ENCODE results near the gene ZBTB8A.
"Not testable (repeated sequence)": the region's sequence is repeated elsewhere in the genome, so short reads cannot be mapped to it uniquely, and the experiment has no call there.

The ZBTB8A gene

GRCh38 chr1:32509939-32510338 lies 29.3 kb upstream of the ZBTB8A start:
- POLR2A ChIA-PET (ENCODE audit: low non-redundant PET) = interaction anchor here (0.7 kb wide), 1 partner anchor 116 kb away, joined by 5 read pairs; the partner anchor contains the start of gene BSDC1
- no peak for DNase-seq (ENCODE audit: low spot score)
- CTCF ChIA-PET = interaction anchor here (0.7 kb wide), 2 partner anchors 326 to 1439 kb away, joined by 4 to 7 read pairs; no protein-coding TSS in a partner anchor
- no peak for TF ChIP-seq CTCF (conservative IDR thresholded peaks at IDR 0.05; ENCODE audit: low read depth)
- H3K27ac ChIP-seq = no peak overlapping the region

GRCh38 chr1:32516402-32516801 lies 22.8 kb upstream of the ZBTB8A start:
- TF ChIP-seq CTCF (conservative IDR thresholded peaks at IDR 0.05; ENCODE audit: low read depth) = no peak
- DNase-seq (ENCODE audit: low spot score) = no peak
- ChIA-PET POLR2A (ENCODE audit: low non-redundant PET) (no interaction called here), CTCF (no interaction called here)
- no peak overlapping the region for H3K27ac ChIP-seq

- DNase-seq (ENCODE audit: low spot score) = no peak
- CTCF ChIA-PET = interaction anchor here (0.6 kb wide), 1 partner anchor 14 kb away, joined by 3 read pairs; no protein-coding TSS in a partner anchor
- POLR2A ChIA-PET (ENCODE audit: low non-redundant PET) = no interaction called here
- H3K27ac ChIP-seq = no peak overlapping the region
- no peak for TF ChIP-seq CTCF (conservative IDR thresholded peaks at IDR 0.05; ENCODE audit: low read depth)
These were observed 20.3 kb upstream of the ZBTB8A start for GRCh38 chr1:32518976-32519375.

GRCh38 chr1:32521165-32521564 lies 18.1 kb upstream of the ZBTB8A start:
- CTCF ChIA-PET = interaction anchor here (0.6 to 1.2 kb wide), 10 partner anchors 15 to 463 kb away, joined by 3 to 10 read pairs (median 4); no protein-coding TSS in a partner anchor
- POLR2A ChIA-PET (ENCODE audit: low non-redundant PET) = interaction anchor here (0.6 kb wide), 1 partner anchor 18 kb away, joined by 4 read pairs; no protein-coding TSS in a partner anchor
- no peak for DNase-seq (ENCODE audit: low spot score)
- TF ChIP-seq CTCF (conservative IDR thresholded peaks at IDR 0.05; ENCODE audit: low read depth) = no peak
- H3K27ac ChIP-seq = no peak overlapping the region

- ChIA-PET POLR2A (ENCODE audit: low non-redundant PET) (no interaction called here), CTCF (interaction anchor here (0.7 to 0.9 kb wide), 2 partner anchors 129 to 361 kb away, joined by 4 read pairs; no protein-coding TSS in a partner anchor)
- TF ChIP-seq CTCF (conservative IDR thresholded peaks at IDR 0.05; ENCODE audit: low read depth) = no peak
- DNase-seq (ENCODE audit: low spot score) = no peak
- H3K27ac ChIP-seq = no peak overlapping the region
These were observed 14.2 kb upstream of the ZBTB8A start for GRCh38 chr1:32525053-32525452.

- CTCF ChIA-PET = interaction anchor here (0.7 to 0.9 kb wide), 2 partner anchors 128 to 360 kb away, joined by 4 read pairs; no protein-coding TSS in a partner anchor
These were observed 13.4 kb upstream of the ZBTB8A start for GRCh38 chr1:32525661-32526444.

GRCh38 chr1:32528550-32528949 lies 10.7 kb upstream of the ZBTB8A start:
- POLR2A ChIA-PET (ENCODE audit: low non-redundant PET); H3K27ac ChIP-seq; CTCF ChIA-PET; DNase-seq (ENCODE audit: low spot score): not testable (repeated sequence)

More at GRCh38 chr1:32525661-32526444, 13.4 kb upstream of the ZBTB8A start:
- H3K27ac ChIP-seq = no peak overlapping the region
- no peak for DNase-seq (ENCODE audit: low spot score)
- no peak for TF ChIP-seq CTCF (conservative IDR thresholded peaks at IDR 0.05; ENCODE audit: low read depth)
- POLR2A ChIA-PET (ENCODE audit: low non-redundant PET) = no interaction called here
